Measurements from ENCODE around the gene KNSTRN. TPM values are rescaled to one million over a fixed set of nuclear protein-coding genes. Genes with fewer than 3 reads are reported as not detected.

KNSTRN gene
- total and polyA plus RNA-seq, 2 of the 4 experiments (the other 2 are of a cell fraction), result 33.1 to 73.5 TPM

- Histone ChIP-seq H2AFZ (replicated peaks; ENCODE audit: low read length, poor library complexity) (no peak overlapping the region), H4K91ac (ENCODE audit: insufficient read depth, low read depth, low read length) (no peak overlapping the region), H3K79me1 (ENCODE audit: low read depth in 1 of 2, low read length in 2 of 2) (no peaks in the 10 kb centered on the region), H3K18ac (ENCODE audit: low read depth, low read length) (no peak overlapping the region), H3K23ac (ENCODE audit: low read depth, low read length) (no peak overlapping the region), H4K8ac (ENCODE audit: low read depth in 2 of 2, low read length in 2 of 2) (no peak overlapping the region), H3K9me3 (ENCODE audit: control insufficient read depth, insufficient read depth, low read length) (no peaks in the 10 kb centered on the region), H3K4me3 (ENCODE audit: insufficient read depth, low read depth, low read length) (no peak overlapping the region), H2AK9ac (replicated peaks; ENCODE audit: low read depth, low read length, poor library complexity) (no peak overlapping the region), H2AK5ac (ENCODE audit: low read depth, low read length) (0 out of 2 replicates have a peak overlapping the region, but pooled peaks have one; percentile 10), H3K4ac (ENCODE audit: low read depth, low read length) (no peak overlapping the region), H2BK20ac (ENCODE audit: low read depth, low read length) (no peak overlapping the region), H3K4me1 (ENCODE audit: control insufficient read depth, insufficient read depth, low read length) (peaks cover 2% of the 10 kb centered on the region), H3K14ac (replicated peaks; ENCODE audit: low read depth, low read length) (no peak overlapping the region), H3K36me3 (ENCODE audit: control insufficient read depth, insufficient read depth, low read length) (no peaks in the 10 kb centered on the region), H2BK15ac (ENCODE audit: low read depth, low read length) (no peak overlapping the region), H4K20me1 (ENCODE audit: insufficient read depth, low read length) (no peaks in the 10 kb centered on the region), H3K27ac (ENCODE audit: insufficient read depth, low read length) (no peak overlapping the region), H3K4me2 (ENCODE audit: low read depth, low read length) (no peak overlapping the region), H4K5ac (ENCODE audit: low read depth, low read length) (no peak overlapping the region), H3K56ac (ENCODE audit: extremely low read depth, insufficient read depth, low read length) (no peak overlapping the region), H3K9me1 (ENCODE audit: insufficient read depth, low read length) (0 out of 2 replicates have a peak, but pooled peaks cover 3% of the 10 kb centered on the region), H3K9ac (ENCODE audit: low read depth, low read length) (no peak overlapping the region), H3K27me3 (ENCODE audit: control insufficient read depth, insufficient read depth, low read length) (peaks cover 5% of the 10 kb centered on the region; the same call in 1 of the 2 replicates), H2BK5ac (ENCODE audit: low read depth, low read length, poor library complexity, severe bottlenecking) (no peak overlapping the region), H2BK120ac (ENCODE audit: low read depth, low read length) (no peak overlapping the region)
- dilution Hi-C loops (cut with HindIII; ENCODE audit: low sequenced_read_pairs, unreplicated experiment), result no loop called here
- 92% methylated on average over 8 of the region's 13 CpGs; no CpG with 5 or more reads in 1 of the 2 experiments for WGBS, 2 experiments (ENCODE audit: extremely low coverage in 2 of 2, insufficient read length in 1 of 2)
- ATAC-seq (ENCODE audit: low read depth) (no peak), DNase-seq (no peak)
- ChIA-PET CTCF (interaction anchor here (1.5 kb wide), 1 partner anchor 12 kb away, joined by 5 read pairs; the partner anchor contains the start of gene DISP2), POLR2A (ENCODE audit: unreplicated experiment) (interaction anchor here (0.5 kb wide), 1 partner anchor 1538 kb away, joined by 10 read pairs; no protein-coding TSS in a partner anchor)
- in situ Hi-C loops (cut with MboI; ENCODE audit: low sequenced_read_pairs), result no loop called here
- BruUV-seq (replicated peaks), result no TSS peak
- TF ChIP-seq POLR2A (IDR thresholded peaks at IDR 0.05; ENCODE audit: low read depth, low read length) (no peak), CTCF (conservative IDR thresholded peaks at IDR 0.05; ENCODE audit: low read depth, low read length) (no peak), USF2 (IDR thresholded peaks at IDR 0.05; ENCODE audit: low read depth, low read length) (no peak), RFX5 (IDR thresholded peaks at IDR 0.05; ENCODE audit: low read depth, low read length) (no peak), CHD1 (IDR thresholded peaks at IDR 0.05; ENCODE audit: low read depth, low read length) (no peak), SMC3 (IDR thresholded peaks at IDR 0.05; ENCODE audit: low read depth, low read length) (no peak), MAZ (IDR thresholded peaks at IDR 0.05; ENCODE audit: borderline replicate concordance, low read depth, low read length) (no peak), MAFK (IDR thresholded peaks at IDR 0.05; ENCODE audit: low read depth, low read length) (no peak), RAD21 (IDR thresholded peaks at IDR 0.05; ENCODE audit: low read length) (no peak), RCOR1 (IDR thresholded peaks at IDR 0.05; ENCODE audit: insufficient replicate concordance, low read length) (no peak), BHLHE40 (IDR thresholded peaks at IDR 0.05; ENCODE audit: low read depth, low read length) (no peak), ELK1 (IDR thresholded peaks at IDR 0.05; ENCODE audit: borderline replicate concordance, low read depth, low read length) (no peak), NFE2L2 (IDR thresholded peaks at IDR 0.05; ENCODE audit: low read depth, low read length) (no peak), CEBPB (IDR thresholded peaks at IDR 0.05; ENCODE audit: low read depth, low read length) (no peak), MXI1 (IDR thresholded peaks at IDR 0.05; ENCODE audit: borderline replicate concordance, low read depth, low read length) (no peak), FOS (IDR thresholded peaks at IDR 0.05; ENCODE audit: low read depth, low read length) (no peak)
- intact Hi-C loops (cut with micrococcal nuclease), result no loop called here
Observed at GRCh38 chr15:40369971-40370370, 12.6 kb upstream of the KNSTRN start.
